ENCODE data around the gene PFKL. TPM values are rescaled to one million over a fixed set of nuclear protein-coding genes. Genes with fewer than 3 reads are reported as not detected.
A peak's percentile ranks its signal among the peaks of the same experiment; 100 is the strongest.

Gene PFKL
- total and polyA plus RNA-seq, 2 of the 8 experiments (the other 6 are each of a cell fraction or from before 2014, with no cell fraction given) = 80.2 to 82.3 TPM

DNA sequence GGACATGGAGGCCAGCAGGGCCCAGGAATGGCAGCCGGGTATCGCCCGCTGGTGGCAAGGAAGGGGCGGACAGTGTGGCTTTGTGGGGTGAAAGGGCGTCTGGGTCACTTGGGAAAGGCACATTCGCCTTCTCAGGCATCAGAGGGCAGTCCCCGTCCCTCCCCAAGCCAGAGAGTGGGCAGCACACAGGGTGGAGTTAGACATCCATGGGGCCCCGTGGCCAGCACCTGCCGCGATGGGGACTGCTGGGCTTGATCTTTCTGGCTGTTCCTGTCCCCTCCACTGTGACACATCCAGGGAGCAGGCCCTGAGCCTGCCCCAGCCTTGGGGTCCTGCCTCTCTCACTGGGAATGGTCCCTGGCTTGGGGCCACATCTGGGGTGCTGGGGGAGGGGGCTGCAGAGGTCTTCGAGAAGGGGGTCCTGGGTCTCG lies 49.6 kb downstream of the PFKL start:
- H3K23ac ChIP-seq (ENCODE audit: insufficient read length) = no peak overlapping the region
- no peak overlapping the region for H3K27ac ChIP-seq (ENCODE audit: low read depth, low read length)
- 0 out of 2 replicates have a peak overlapping the region, but pooled peaks have one; percentile 50 for H2BK12ac ChIP-seq (ENCODE audit: low read depth, low read length)
- no peak overlapping the region for H4K91ac ChIP-seq (replicated peaks; ENCODE audit: insufficient read length, low read length)
- H2BK15ac ChIP-seq (ENCODE audit: low read length) = no peak overlapping the region
- H2AFZ ChIP-seq (ENCODE audit: low read length) = no peak overlapping the region
- H3K79me1 ChIP-seq (ENCODE audit: low read depth, low read length) = no peaks in the 10 kb centered on the region
- no peak overlapping the region for H3K18ac ChIP-seq (ENCODE audit: extremely low read depth, low read length)
- no peaks in the 10 kb centered on the region; the same call in 1 of the 2 replicates for H3K23me2 ChIP-seq (ENCODE audit: low read depth, low read length)
- no peak overlapping the region for H3K56ac ChIP-seq (replicated peaks; ENCODE audit: insufficient read length, low read depth, low read length)
- H3K36me3 ChIP-seq (ENCODE audit: control insufficient read depth in 2 of 4, insufficient read depth in 4 of 4, low read length in 3 of 4) = no peaks in the 10 kb centered on the region
- H4K8ac ChIP-seq (ENCODE audit: extremely low read depth, insufficient read depth, low read length) = no peak overlapping the region; the same call in 1 of the 2 replicates
- TF ChIP-seq TCF12 (IDR thresholded peaks at IDR 0.05; ENCODE audit: low read depth, low read length) = no peak
- TF ChIP-seq EZH2 (IDR thresholded peaks at IDR 0.05; ENCODE audit: low read depth, low read length, severe bottlenecking) = no peak
- H4K20me1 ChIP-seq (replicated peaks in 1 of 2; ENCODE audit: control insufficient read depth in 1 of 2, insufficient read depth in 2 of 2, low read length in 2 of 2) = peaks cover 0 to 2% of the 10 kb centered on the region in 2 experiments
- no peak overlapping the region for H2BK120ac ChIP-seq (replicated peaks; ENCODE audit: low read depth, low read length)
- ChIA-PET POLR2A (ENCODE audit: partially characterized antibody) (no interaction called here), CTCF (ENCODE audit: partially characterized antibody) (no interaction called here)
- DNase-seq (ENCODE audit: low read depth in 1 of 2, low spot score in 2 of 2) = no peak
- H3K9me3 ChIP-seq (ENCODE audit: insufficient read depth in 2 of 2, low read depth in 1 of 2, low read length in 1 of 2) = no peaks in the 10 kb centered on the region
- peaks cover 17 to 40% (median 28%) of the 10 kb centered on the region in 4 experiments; a peak in 6 of 7 replicates for H3K27me3 ChIP-seq (replicated peaks in 1 of 4; ENCODE audit: control insufficient read depth in 3 of 4, extremely low read depth in 1 of 4, insufficient read depth in 3 of 4, low read length in 3 of 4)
- H3K79me2 ChIP-seq (ENCODE audit: control insufficient read depth in 1 of 2, insufficient read depth in 2 of 2, low read length in 2 of 2) = no peaks in the 10 kb centered on the region
- H2BK20ac ChIP-seq (ENCODE audit: low read length) = no peak overlapping the region
- H2BK5ac ChIP-seq (ENCODE audit: low read depth, low read length) = no peak overlapping the region
- FAIRE-seq = no peak
- peaks cover 0 to 5% (median under 1%) of the 10 kb centered on the region in 4 experiments; a peak in 3 of 7 replicates for H3K4me1 ChIP-seq (replicated peaks in 1 of 4; ENCODE audit: control insufficient read depth in 3 of 4, insufficient read depth in 4 of 4, low read length in 3 of 4)
- H4K5ac ChIP-seq (ENCODE audit: insufficient read length, low read depth, low read length) = no peak overlapping the region
- WGBS, 2 experiments (ENCODE audit: extremely low coverage in 1 of 2, insufficient coverage in 1 of 2, insufficient read length in 1 of 2, insufficient replicate concordance in 2 of 2, low coverage in 1 of 2, low lambda C conversion rate in 2 of 2, missing lambda C conversion rate in 1 of 2) = 93% methylated on average over 10 of the region's 12 CpGs; no CpG with 5 or more reads in 1 of the 2 experiments
- no peak overlapping the region for H3K9ac ChIP-seq (replicated peaks in 1 of 4; ENCODE audit: extremely low read depth in 1 of 4, low read depth in 3 of 4, low read length in 3 of 4)
- no peak overlapping the region for H3K14ac ChIP-seq (ENCODE audit: insufficient read length)
- peak overlapping the region in 1 of 2 experiments; percentile 63; a peak in 1 of 4 replicates for H3K4me2 ChIP-seq (ENCODE audit: insufficient read depth in 1 of 2, low read depth in 2 of 2, low read length in 2 of 2)
- H2AK5ac ChIP-seq (ENCODE audit: low read depth, low read length) = no peak overlapping the region
- H3K4ac ChIP-seq (replicated peaks; ENCODE audit: insufficient read length, low read depth, low read length) = no peak overlapping the region
- H3K4me3 ChIP-seq (ENCODE audit: extremely low read depth in 1 of 4, insufficient read depth in 2 of 4, low read depth in 3 of 4, low read length in 4 of 4) = peak overlapping the region in 1 of 4 experiments; percentile 51; a peak in 2 of 8 replicates

Data from H1 (cell line).